PC-9 (cell line): Measurements from ENCODE around the gene IL4R.

Experiments
- CTCF ChIP-seq: fragments of 200-600 bp; sonication (generic); conservative IDR thresholded peaks from 2 replicates; pipeline ENCODE4 v1.6.1; 2017; ENCODE audit warnings: mixed run types, antibody characterized with exemption, mild to moderate bottlenecking, moderate library complexity
- EZH2 ChIP-seq: fragments of 200-600 bp; sonication (generic); IDR thresholded peaks from 2 replicates; pipeline ENCODE4 v1.8.0; 2017; ENCODE audit warnings: antibody characterized with exemption, low read depth

GRCh38 chr16:27333549-27333948, 19.8 kb downstream of the IL4R start:
- TF ChIP-seq CTCF (no peak), EZH2 (no peak)
